ENCODE results near the gene TTC22.

The TTC22 gene

DNA sequence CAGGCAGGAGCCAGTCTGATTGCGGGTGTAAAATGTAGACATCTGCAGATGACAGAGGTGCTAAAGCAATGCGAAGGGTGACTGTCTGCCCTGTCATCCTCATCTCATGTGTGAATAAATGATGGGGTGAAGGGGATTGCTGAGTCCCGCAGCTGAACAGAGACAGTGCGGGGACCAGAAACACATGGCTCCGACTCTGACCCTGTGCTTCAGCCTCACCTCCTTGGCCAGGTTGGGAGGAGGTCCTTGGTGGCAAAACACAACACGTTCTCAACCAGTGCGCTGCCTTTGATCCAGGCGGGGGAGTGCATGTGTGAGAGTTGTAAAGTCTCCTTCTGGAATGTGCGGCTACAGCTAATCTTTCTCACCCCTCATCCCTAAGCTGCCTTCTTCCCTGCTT lies 32.0 kb upstream of the TTC22 start:
- DNase-seq: no peak

GRCh38 chr1:54826226-54826816 lies 25.2 kb upstream of the TTC22 start:
- DNase-seq: no peak

- DNase-seq: no peak
These were observed 24.6 kb upstream of the TTC22 start for GRCh38 chr1:54825696-54826095.

- DNase-seq: no peak
These were observed 22.5 kb upstream of the TTC22 start for GRCh38 chr1:54823670-54824069.

- DNase-seq: no peak
These were observed 18.6 kb upstream of the TTC22 start for GRCh38 chr1:54819733-54820132.

DNA sequence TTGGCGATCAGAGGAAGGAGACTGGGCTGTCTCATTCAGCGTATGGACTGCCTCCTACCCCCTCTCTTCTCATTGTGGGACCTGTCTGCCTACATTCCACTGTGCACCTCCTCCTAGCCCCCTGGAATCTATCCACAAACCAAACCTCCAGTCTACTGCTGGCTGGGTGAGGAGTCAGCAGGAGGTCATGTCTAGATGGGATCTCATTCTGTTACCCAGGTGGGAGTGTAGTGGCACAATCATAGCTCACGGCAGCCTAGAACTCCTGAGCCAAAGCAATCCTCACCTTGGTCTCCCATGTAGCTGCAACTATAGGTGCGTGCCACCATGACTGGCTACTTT lies 18.0 kb upstream of the TTC22 start:
- no peak for DNase-seq

DNA sequence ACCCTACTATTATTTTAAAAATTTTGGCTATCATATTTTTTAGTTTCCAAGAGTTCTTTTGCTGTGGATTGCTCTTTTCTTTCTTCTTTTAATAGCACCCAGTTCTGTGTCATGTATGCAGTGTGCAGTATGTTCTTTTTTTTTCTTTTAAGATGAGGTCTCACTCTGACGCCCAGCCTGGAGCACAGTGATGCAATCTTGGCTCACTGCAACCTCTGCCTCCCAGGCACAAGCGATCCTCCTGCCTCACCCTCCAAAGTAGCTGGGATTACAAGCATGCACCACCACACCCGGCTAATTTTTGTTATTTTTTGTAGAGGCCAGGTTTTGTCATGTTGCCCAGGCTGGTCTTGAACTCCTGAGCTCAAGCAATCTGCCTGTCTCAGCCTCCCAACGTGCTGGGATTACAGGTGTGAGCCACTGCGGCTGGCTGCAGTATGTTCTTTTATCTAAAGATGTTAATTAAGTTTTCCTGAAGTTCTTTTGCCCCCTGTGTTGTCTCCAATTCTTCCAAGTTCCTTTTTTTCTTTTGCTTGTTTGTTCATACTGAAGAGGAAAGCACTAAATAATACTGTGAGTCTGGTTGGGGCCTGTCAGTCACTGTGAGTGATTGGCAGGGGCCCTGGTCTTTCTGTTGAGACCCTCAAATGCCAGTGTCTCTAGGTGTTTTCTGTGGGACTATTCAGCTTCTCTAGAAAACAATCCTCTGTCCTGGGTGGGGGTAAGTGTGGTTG lies 17.5 kb upstream of the TTC22 start:
- no peak for DNase-seq

DNA sequence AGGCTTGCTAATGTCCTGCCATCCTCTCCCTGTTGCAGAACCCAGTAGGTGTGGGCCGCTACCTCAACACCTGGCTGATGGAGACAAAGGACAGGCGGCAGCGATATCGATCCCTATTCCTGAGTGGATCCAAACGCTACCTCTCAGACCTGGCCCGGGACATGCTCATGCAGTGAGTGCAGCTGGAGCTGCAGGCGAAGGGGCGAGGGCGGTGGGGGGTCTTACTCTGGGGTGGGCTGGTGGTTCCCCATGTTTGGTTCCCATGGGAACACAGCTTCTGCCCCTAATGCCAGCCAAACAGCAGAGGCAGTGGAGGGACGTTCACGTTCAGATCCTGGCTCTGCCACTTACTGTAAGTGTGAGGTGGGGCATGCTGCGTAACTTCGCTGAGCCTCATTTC lies 15.8 kb upstream of the TTC22 start:
- DNase-seq: no peak

GRCh38 chr1:54816130-54816529 lies 15.0 kb upstream of the TTC22 start:
- DNase-seq: no peak

DNA sequence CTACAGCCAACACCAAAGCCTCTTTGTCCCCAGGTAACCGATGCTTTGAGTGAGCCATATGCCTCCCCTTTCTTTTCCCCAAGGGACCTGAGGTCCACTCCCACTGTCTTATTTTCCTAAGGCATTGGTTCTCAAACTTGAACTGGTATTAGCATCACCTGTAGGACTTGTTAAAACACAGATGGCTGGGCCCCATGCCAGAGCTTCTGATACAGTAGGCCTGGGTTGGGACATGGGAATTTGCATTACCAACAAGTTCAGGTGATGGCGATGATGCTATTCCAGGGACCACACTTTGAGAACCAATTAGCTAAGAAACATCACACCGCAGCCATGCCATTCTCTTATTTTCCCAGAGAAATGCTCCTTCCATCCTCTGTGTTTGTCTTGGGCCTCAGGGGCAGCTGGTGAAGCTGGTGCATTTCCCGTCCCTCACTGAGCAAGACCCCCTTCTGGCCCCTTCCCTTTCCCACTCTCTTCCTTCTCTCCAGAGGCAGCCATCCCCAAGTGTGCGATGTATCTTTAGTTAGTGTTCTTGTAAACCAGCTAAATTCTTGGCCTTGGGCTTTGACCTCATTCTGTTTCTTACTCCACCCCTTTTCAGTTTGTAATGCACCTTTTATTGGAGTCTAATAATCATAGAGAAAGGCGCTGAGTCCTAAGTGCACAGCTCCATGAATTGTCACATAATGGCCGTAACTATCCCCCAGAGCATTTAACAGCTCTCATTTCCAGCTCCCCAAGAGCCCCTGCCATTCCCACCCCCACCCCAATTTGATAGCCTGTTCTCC lies 14.2 kb upstream of the TTC22 start:
- no peak for DNase-seq

DNA sequence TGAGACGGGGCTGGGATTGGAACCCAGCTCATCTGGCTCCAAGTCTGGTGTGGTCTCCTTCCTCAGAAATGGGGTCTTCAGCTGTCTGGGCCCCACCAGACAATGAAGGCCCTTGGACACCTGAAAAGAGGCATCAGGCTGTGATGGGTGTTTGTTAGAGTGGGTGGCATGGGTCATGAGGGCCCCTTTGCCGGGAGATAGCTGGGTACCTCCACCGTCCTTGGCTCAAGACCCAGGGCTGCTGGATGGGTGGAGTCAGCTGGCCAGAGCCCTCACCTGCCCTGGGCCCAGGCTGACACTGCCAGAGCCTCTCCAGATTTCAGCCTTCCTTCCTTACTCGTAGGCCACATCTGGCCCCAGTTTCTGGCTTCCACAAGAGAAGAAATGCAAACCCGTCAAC lies 13.4 kb upstream of the TTC22 start:
- DNase-seq: no peak

DNA sequence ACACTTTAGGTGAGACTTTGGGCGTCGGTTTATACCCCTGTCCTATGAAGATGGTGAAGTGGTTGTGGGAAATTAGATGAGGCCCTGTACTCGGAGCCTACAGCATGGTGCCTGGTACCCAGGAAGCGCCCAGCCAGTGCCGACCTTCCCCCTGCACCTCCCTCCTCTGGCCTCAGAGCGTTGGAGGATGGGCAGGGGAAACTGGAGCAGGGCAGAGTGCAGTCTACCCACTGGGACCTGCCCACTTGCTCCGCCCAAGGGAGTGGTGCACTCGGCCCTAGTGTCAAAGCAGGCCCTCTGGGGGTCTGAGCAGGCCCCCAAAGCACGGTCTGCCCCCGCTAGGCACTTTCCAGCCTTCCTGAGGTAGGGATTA lies 13.0 kb upstream of the TTC22 start:
- DNase-seq: no peak

DNA sequence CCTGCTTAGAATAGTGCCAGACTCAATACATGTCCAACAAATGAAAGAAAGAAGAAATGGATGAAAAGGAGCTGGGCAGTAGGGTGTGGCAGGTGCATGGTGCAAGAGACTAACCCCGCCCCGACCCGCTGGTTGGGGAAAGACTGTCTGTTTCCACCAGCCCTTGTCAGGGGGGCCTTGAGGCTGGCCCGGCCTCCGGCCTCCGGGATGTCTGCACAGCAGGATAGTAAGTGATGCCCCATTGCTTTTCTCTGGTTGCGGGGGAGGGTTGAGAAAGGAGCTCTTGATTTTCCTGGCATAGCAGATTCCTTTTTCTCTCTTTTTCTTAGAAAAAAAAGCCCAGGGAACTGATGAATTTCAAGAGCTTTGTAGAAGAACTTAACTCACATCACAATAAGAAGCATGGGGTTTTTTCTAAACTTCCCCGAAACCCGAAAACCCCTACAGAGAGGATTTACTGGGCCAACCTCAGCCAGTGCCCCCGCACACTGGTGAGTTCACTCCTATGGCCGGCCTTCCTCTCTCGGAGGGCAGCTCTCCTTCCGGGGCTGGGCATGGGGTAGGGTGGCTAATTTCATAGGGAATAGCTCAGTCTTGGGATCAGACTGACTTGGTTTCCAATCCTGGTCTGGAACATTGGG lies 12.5 kb upstream of the TTC22 start:
- no peak for DNase-seq

DNA sequence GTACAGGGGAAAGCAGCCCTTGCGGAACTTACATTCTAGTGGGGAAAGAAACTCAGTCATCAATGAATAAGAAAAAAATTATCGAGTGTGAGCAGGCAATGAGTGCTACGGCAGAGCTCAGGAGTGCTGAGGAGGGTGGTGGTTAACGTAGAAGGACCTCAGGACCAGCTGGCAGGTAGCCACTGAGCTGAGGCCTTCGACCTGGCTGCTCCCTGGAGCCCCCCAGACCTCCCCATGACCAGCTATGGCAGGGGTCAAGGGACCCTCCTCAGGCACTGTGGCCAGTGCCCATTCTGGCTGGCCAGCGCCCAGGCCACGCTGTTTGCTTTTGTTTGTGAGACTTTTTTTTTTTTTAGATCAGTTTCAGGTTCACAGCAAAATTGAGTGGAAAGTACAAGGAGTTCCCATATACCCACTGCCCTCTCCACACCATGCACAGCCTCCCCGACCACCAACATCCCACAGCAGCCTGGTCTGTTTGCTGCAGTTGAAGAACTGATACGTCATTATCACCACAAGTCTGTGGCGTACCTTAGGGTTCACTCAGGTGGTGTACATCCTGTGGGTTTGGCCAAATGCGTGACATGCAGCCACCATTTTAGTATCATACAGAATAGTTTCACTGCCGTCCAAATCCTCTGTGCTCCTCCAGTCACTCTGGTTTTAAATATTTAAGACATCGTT lies 11.8 kb upstream of the TTC22 start:
- DNase-seq: no peak

DNA sequence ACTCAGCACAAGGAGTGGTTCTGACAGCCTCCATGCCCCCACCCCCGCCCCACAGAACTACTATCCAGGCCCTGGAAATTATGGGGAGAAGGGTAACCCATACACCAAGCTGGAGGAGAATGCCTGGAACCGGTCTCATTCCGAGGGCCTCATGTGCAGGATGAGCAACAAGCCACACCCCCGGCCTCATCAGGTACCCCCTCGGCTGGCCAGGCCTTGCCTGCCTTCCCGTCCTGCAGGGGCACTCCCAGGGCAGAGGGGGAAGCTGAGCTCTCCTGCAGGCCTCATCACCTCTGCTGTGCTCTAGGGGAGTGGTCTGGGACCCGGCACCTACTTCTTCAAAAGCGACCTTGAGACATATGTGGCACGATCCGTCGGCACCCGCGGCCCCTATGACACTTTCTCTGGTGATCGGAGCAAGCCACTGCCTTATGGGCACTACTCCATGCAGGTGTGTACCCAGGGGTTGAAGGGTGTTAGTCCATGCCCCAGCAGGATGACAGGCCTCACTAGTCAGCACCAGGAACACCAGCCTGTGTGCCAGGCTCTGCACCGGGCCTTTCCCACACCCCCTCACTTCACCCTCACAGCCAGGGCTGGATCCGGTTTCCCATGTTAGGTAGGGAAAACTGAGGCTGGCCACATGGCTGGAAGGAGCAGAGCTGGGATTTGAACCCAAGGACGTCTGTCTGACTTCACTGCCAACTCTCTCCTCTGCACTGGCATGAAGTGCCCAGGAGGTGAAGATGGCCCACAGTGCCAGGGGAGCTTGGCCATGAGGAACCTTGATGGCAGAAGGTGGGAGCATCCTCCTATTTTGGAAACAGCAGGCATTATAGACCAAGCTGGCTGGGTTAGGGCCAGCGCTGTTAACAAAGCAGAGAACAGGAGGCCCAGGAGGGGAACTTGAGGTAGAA lies 10.9 kb upstream of the TTC22 start:
- no peak for DNase-seq

GRCh38 chr1:54811066-54811465 lies 9.9 kb upstream of the TTC22 start:
- DNase-seq: no peak

DNA sequence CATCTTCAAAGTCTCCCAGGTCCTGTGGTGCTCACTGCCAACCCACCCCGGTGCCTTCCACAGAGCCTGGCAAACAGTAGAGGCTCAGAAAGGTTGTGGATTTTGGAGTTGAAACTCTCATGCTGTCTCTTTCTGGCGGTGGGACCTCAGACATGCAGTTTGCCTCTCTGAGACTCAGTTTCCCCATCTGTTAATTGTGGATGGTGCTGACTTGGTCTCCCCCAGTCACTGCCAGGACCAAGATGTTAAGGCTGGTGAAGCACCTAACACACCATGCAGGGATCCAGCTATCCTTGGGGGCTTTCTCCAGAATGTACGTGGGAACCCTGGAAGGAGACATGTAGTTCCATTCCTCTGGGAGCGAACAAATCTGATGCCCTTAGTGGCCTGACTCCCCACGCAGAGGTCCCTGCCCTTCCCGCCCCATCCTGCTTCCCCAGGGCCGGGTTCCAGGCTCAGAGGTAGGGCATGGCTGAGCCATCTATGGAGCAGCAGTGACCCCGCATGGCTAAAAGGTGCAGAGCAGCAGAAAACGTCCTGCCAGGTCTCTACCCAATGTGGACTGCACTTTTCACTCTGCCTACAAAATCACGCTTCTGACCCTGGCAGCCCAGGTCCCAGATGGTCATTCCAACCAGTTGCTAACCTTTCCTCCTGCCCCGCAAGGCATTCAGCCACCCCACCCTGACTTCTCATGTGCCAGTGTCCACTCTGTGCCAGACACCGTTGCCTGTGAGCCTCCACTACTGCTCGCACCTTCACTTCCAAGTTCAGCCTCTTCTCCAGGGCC lies 9.2 kb upstream of the TTC22 start:
- DNase-seq: peak; percentile 57

DNA sequence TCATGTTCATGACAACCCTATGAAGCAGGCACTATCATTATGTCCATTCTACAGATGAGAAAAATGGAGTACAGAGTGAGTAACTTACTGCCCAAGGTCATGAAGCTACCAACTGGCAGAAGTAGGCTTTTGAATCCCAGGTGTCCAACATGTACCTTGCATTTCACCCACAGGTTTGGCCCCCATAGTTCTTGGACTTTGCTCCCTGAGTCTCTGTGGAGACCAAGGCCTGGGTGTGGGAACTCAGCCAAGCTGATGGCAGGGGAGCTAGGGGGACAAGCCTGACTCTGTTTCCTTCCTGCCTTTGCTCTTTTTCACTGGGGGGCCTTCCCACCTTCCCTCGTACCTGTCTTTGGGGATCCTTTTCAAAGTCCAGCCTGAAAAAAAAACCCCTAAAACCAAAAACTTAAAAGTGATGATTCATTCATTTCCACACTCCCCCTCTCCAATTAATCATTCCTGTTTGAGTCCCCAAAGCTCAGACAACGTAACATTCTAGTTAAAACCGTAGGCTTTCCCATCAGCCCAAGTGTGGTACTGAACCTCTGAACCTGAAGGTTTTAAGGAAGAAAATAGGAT lies 8.5 kb upstream of the TTC22 start:
- DNase-seq: no peak

DNA sequence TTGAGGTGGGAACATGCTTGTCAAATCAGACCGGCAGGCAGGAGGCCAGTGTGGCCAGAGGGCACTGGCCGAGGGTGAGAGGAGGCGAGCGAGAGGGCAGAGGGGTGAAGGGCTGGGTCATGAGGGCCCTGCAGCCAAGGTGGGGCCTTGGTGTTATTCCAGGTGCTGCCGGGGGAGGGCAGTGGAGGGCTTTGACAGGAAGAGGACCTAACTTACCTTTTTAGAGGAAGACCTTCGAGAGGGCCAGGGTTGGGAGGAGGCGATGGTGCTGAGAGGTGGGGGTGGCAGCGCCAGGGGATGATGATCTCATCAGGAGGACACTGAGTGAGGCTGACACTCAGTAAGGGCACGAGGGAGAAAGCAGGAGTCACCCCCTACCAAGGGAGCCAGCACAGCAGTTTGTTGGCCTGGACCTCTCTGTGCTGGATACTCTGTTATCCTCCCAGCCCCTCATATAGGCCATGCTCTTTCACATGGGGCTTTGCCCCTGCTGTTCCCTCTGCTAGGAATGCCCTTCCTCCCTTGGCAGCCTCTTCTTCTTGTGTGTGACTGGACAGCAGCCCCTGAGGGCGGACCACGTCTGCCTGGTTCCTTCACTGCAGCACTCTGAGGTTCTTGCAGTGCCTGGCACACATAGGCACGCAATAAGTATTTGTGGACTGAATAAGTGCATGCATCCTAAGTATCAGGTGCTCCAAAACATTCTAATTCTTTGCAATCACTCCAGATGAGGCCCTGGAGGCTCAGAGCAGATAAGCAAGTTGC lies 7.5 kb upstream of the TTC22 start:
- no peak for DNase-seq

DNA sequence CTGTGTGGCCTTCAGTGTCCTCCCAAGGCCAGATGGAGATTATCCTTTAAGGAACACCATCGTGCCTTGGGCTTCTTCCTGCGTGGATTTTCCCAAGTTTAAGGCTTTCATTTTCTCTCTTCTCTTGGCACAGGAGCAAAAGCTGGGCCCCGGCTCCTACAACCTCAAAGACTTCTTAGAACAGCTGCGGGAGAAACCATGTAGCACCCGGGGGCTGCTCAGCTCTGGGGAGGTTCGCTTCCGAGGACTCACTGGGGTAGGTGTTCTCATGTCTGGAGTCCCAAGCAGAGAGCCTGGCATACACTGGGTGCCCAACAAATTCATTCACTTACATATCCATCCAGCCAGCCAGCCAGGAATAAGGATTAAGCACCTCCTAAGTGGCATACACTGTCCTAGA lies 6.6 kb upstream of the TTC22 start:
- DNase-seq: no peak
